Lower leg skin (tissue), 3 donors: ENCODE measurements around the gene RGSL1.

Source experiments
- POLR2A ChIP-seq, 2 donors: fragments of 450-650 bp; IDR thresholded peaks; one replicate each; pipeline ENCODE4 v1.6.1; 2016 to 2017; ENCODE audit warnings: antibody characterized with exemption in 2 of 2, mild to moderate bottlenecking in 1 of 2, moderate library complexity in 1 of 2
- TF ChIP-seq, protein P1 (sequence below), 3 donors: fragments of 450-650 bp; IDR thresholded peaks; one replicate each; pipeline ENCODE4 v1.5.1; 2016; ENCODE audit warnings: antibody characterized with exemption in 3 of 3, mild to moderate bottlenecking in 3 of 3, moderate library complexity in 2 of 3

GRCh38 chr1:182444497-182444896 is 5.4 kb upstream of the RGSL1 start:
- no peak for TF ChIP-seq POLR2A (IDR thresholded peaks at IDR 0.05)
- TF ChIP-seq, protein P1, sequence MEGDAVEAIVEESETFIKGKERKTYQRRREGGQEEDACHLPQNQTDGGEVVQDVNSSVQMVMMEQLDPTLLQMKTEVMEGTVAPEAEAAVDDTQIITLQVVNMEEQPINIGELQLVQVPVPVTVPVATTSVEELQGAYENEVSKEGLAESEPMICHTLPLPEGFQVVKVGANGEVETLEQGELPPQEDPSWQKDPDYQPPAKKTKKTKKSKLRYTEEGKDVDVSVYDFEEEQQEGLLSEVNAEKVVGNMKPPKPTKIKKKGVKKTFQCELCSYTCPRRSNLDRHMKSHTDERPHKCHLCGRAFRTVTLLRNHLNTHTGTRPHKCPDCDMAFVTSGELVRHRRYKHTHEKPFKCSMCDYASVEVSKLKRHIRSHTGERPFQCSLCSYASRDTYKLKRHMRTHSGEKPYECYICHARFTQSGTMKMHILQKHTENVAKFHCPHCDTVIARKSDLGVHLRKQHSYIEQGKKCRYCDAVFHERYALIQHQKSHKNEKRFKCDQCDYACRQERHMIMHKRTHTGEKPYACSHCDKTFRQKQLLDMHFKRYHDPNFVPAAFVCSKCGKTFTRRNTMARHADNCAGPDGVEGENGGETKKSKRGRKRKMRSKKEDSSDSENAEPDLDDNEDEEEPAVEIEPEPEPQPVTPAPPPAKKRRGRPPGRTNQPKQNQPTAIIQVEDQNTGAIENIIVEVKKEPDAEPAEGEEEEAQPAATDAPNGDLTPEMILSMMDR (IDR thresholded peaks at IDR 0.05) = no peak
